GM23248 (cell line): Measurements from ENCODE around the gene ZNF697.

Experiments
- EZH2 ChIP-seq: fragments of 200-600 bp; sonication (generic); IDR thresholded peaks from 2 replicates; pipeline ENCODE4 v1.6.1; 2018; ENCODE audit warnings: antibody characterized with exemption, mild to moderate bottlenecking; ENCODE audit not compliant: insufficient read depth, poor library complexity, severe bottlenecking
- EZH2phosphoT487 ChIP-seq: fragments of 200-600 bp; sonication (generic); IDR thresholded peaks from 2 replicates; pipeline ENCODE4 v1.6.1; 2018; ENCODE audit warnings: antibody characterized with exemption, moderate library complexity, mild to moderate bottlenecking, low read depth; ENCODE audit not compliant: insufficient read depth

- TF ChIP-seq EZH2 (no peak), EZH2phosphoT487 (no peak)
Measured at GRCh38 chr1:119675349-119676345, 27.6 kb upstream of the ZNF697 start.
